ENCODE results near the gene SACS.

- no peak for TF ChIP-seq POLR2A (IDR thresholded peaks at IDR 0.05)
- TF ChIP-seq, protein P1, sequence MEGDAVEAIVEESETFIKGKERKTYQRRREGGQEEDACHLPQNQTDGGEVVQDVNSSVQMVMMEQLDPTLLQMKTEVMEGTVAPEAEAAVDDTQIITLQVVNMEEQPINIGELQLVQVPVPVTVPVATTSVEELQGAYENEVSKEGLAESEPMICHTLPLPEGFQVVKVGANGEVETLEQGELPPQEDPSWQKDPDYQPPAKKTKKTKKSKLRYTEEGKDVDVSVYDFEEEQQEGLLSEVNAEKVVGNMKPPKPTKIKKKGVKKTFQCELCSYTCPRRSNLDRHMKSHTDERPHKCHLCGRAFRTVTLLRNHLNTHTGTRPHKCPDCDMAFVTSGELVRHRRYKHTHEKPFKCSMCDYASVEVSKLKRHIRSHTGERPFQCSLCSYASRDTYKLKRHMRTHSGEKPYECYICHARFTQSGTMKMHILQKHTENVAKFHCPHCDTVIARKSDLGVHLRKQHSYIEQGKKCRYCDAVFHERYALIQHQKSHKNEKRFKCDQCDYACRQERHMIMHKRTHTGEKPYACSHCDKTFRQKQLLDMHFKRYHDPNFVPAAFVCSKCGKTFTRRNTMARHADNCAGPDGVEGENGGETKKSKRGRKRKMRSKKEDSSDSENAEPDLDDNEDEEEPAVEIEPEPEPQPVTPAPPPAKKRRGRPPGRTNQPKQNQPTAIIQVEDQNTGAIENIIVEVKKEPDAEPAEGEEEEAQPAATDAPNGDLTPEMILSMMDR (IDR thresholded peaks at IDR 0.05) = no peak
- no peak for TF ChIP-seq POLR2AphosphoS5 (IDR thresholded peaks at IDR 0.05)
- TF ChIP-seq EP300 (IDR thresholded peaks at IDR 0.05; ENCODE audit: low read depth) = no peak
These were observed 49.4 kb downstream of the SACS start for GRCh38 chr13:23384111-23384510.
